ENCODE measurements around the gene AAK1. TPM values are rescaled to one million over a fixed set of nuclear protein-coding genes. Genes with fewer than 3 reads are reported as not detected.

Gene AAK1
- total and polyA plus RNA-seq, 2 donors (not counting 3 experiments of a cell fraction or from before 2014, with no cell fraction given): 31.0 to 127 TPM

DNA sequence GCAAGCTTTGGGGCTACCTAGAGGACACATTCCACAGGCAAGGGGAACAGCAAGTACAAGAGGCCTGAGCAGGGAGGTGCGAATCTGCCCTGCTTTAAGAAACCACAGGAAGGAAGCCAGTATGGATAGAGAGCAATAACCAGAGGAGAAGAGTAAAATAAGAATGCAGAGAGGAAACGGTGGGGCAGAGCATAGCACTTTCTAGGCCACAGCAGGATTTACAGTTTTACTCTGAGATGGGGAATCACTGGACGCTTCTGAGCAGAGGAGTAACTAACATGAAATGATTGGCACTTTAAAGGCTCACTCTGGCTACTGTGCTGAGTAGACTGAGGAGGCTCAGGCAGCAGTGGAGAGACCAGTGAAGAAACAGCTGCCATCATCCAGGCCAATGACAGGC is 23.8 kb downstream of the AAK1 start:
- Histone ChIP-seq H3K4me2 (ENCODE audit: insufficient read depth, low read length) (no peak overlapping the region), H2AFZ (ENCODE audit: low read depth, low read length) (no peak overlapping the region), H3K4me3 (replicated peaks in 1 of 3; ENCODE audit: insufficient read depth in 1 of 3, low read depth in 1 of 3, low read length in 3 of 3) (no peak overlapping the region), H3K27ac (ENCODE audit: insufficient read depth, low read depth, low read length) (no peak overlapping the region), H4K20me1 (replicated peaks; ENCODE audit: control insufficient read depth, extremely low read depth, insufficient read depth, low read length) (peaks cover 4% of the 10 kb centered on the region), H3K9me3 (replicated peaks; ENCODE audit: control insufficient read depth, insufficient read depth, low read length) (no peaks in the 10 kb centered on the region), H3K36me3 (ENCODE audit: control insufficient read depth in 2 of 2, extremely low read depth in 1 of 2, insufficient read depth in 2 of 2, low read length in 2 of 2) (peaks cover 0 to 2% of the 10 kb centered on the region in 2 experiments), H3K4me1 (ENCODE audit: control insufficient read depth, extremely low read depth, insufficient read depth, low read length) (peaks cover 27% of the 10 kb centered on the region), H3K27me3 (ENCODE audit: control insufficient read depth in 2 of 2, insufficient read depth in 2 of 2, low read length in 2 of 2) (no peaks in the 10 kb centered on the region), H3K9me1 (replicated peaks; ENCODE audit: control insufficient read depth, extremely low read depth, insufficient read depth, low read length) (no peaks in the 10 kb centered on the region), H3K9ac (replicated peaks; ENCODE audit: extremely low read depth, insufficient read depth, low read length) (no peak overlapping the region), H3K79me2 (ENCODE audit: control insufficient read depth, insufficient read depth, low read length) (peaks cover 91% of the 10 kb centered on the region)
- intact Hi-C loops (cut with micrococcal nuclease) (no loop called here), dilution Hi-C loops (cut with MboI; ENCODE audit: extremely low pct_ligation_motif_present, low sequenced_read_pairs) (no loop called here)
- TF ChIP-seq CTCF (IDR thresholded peaks at IDR 0.05; ENCODE audit: extremely low read depth in 1 of 2, insufficient read depth in 1 of 2, low read depth in 1 of 2, low read length in 2 of 2) (no peak), POLR2A (IDR thresholded peaks at IDR 0.05; ENCODE audit: low read depth, low read length) (no peak), MYC (IDR thresholded peaks at IDR 0.05; ENCODE audit: low read depth, low read length) (no peak), JUN (IDR thresholded peaks at IDR 0.05; ENCODE audit: borderline replicate concordance, insufficient read depth, insufficient read length, low read depth) (no peak), MAX (IDR thresholded peaks at IDR 0.05; ENCODE audit: insufficient read depth, insufficient read length) (no peak), POLR2AphosphoS5 (IDR thresholded peaks at IDR 0.05; ENCODE audit: insufficient read depth, low read depth, low read length) (no peak), FOS (IDR thresholded peaks at IDR 0.05; ENCODE audit: borderline replicate concordance, insufficient read depth, low read length) (no peak), GATA2 (IDR thresholded peaks at IDR 0.05; ENCODE audit: insufficient read depth, insufficient read length, low read depth, low read length) (no peak), EZH2 (IDR thresholded peaks at IDR 0.05; ENCODE audit: borderline replicate concordance, low read depth, low read length, severe bottlenecking) (no peak)
- POLR2A ChIA-PET: no interaction called here
- CTCF ChIA-PET: interaction anchor here (1.3 to 1.4 kb wide), 3 partner anchors 9 to 19 kb away, joined by 3 read pairs; no protein-coding TSS in a partner anchor
- no TSS peak for BruUV-seq (replicated peaks)
- FAIRE-seq: peak; percentile 47
- peak; percentile 20 for DNase-seq (ENCODE audit: low read depth, low spot score)

All from endothelial cell of umbilical vein (primary cell).